HG02610 (cell line): ENCODE data around the gene B3GNT8.
"Not testable (repeated sequence)": the region's sequence is repeated elsewhere in the genome, so short reads cannot be mapped to it uniquely, and the experiment has no call there.

ENCODE experiments used
- ATAC-seq: cut with Tn5 transposase; IDR thresholded peaks from one replicate; pipeline ENCODE4 v1.9.1; 2021; ENCODE audit warnings: mild to moderate bottlenecking, moderate library complexity; ENCODE audit not compliant: unreplicated experiment

B3GNT8 gene

GRCh38 chr19:41426952-41427646 lies at the start of gene B3GNT8:
Gene B3GNT8, minus strand, starts transcription at chr19:41427374. Its CDS starts 596 bp downstream, at chr19:41426778.
- peak; percentile 43 for ATAC-seq

DNA sequence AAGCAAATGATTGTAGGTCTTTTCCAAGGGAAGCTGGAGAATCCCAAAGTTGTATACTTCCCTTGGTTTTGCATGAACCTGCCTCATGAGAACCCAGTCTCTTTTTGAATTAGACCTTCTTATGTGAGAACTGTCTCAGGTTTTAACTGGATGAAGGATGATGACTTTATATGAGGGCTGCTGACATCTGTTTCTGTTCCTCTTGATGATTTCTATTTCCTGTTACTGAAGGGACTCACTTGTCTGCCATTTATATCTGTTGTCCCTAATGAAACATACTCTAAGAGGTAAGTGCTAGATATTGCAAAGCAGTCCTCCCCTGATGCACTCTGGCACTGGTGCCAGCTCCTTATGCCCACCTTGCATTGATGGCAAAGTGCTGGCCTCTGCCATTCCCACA lies 49.4 kb upstream of the B3GNT8 start:
- no peak for ATAC-seq

DNA sequence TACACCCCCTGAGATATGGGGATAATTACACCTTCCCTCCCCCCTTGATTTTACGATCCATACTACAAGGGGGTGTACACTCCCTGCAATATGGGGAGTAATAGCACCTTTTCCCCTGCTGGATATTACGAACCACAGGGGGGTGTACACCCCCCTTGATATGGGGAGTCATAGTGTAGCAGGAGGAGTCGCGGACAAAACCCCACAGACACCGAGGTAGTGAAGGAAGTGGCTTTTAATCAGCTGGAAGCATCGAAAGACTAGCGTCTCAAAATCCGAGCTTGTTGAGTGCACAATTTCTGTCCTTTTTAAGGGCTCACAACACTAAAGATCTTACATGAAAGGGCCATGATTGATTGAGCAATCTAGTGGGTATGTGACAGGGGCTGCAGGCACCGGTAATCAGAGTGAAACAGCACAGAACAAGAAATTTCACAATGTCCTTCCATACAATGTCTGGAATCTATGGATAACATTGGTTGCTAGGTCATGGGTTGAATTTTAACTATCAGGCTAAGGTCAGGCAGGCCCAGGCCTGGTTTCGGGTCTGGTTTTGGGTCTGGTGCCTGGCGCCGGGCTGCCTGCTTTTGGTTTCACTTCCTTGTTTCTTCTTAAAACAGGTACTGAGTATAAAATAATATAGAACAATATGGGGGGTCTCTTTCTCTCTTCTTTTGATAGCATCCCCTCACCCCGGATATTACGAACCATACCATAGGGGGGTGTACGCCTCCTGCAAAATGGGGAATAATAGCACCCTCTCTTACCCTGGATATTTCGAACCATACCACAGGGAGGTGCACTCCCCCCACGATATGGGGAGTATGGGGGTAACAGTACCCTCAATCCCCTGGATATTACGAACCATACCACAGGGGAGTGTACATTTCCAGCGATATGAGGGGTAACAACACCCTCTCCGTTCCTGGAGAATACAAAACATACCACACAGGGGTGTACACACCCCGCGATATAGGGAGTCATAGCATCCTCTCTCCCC lies 36.4 kb upstream of the B3GNT8 start:
- not testable (repeated sequence) for ATAC-seq

GRCh38 chr19:41462497-41462896 lies 35.3 kb upstream of the B3GNT8 start:
- ATAC-seq = no peak

GRCh38 chr19:41457241-41457640 lies 30.1 kb upstream of the B3GNT8 start:
- ATAC-seq = peak; percentile 55

DNA sequence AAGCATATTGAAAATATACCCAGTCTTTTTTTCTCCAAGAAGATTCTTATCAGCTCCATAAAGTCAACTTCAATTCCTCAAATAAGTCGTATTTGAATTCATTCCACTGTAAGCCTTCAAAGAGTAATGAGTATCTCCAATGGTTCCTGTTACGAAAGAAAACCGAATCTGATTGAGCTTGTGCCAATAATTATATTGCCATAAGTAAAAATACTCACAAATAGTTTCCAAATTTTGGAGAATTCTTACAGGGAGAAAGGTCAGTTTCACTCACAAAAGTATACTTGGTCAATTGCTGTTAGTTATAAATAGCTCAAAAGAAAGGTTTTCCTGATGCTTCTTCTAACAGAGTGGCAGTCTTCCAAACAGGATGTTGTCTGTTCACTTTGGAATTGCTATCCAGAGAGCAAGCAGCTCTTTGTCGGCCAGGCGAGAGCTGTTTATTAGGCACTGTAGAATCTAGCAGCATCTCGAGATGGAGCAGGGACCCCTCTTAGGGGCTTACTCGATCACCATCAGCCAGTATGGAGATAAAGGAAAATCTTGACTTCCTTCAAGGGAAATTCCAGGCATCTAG lies 29.3 kb upstream of the B3GNT8 start:
- no peak for ATAC-seq

GRCh38 chr19:41455936-41456335 lies 28.8 kb upstream of the B3GNT8 start:
- no peak for ATAC-seq

DNA sequence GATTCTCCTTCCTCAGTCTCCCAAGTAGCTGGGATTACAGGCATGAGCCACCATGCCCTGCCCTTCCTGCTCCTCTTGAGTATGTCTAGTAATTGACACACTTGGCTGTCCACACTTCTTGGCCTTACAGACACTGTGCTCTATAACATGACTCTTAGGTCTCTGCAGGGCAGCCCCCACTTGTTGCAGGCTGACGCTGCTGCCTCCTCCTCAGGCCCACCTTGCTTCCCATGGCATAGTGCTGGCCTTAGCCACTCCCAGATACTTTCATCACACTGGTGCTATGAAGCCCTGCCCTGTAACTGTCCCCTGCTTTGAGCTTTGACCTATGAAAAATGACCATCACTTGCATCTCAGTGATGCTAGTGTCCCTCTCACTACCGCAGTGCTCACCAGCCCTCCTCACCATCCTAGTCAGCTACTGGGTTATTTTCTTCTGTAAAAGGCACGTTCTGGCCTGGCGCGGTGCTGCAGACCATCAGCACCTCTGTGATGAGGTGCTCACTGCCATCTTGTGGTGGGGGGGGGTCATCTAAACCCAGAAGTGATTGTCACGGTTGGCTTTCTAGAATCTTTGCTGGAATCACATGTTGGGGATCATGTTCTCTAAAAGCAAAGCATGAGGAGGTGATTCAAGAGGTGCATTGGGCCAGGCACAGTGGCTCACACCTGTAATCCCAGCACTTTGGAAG lies 25.6 kb upstream of the B3GNT8 start:
- no peak for ATAC-seq

GRCh38 chr19:41449865-41450178 lies 22.6 kb upstream of the B3GNT8 start:
- ATAC-seq = no peak

DNA sequence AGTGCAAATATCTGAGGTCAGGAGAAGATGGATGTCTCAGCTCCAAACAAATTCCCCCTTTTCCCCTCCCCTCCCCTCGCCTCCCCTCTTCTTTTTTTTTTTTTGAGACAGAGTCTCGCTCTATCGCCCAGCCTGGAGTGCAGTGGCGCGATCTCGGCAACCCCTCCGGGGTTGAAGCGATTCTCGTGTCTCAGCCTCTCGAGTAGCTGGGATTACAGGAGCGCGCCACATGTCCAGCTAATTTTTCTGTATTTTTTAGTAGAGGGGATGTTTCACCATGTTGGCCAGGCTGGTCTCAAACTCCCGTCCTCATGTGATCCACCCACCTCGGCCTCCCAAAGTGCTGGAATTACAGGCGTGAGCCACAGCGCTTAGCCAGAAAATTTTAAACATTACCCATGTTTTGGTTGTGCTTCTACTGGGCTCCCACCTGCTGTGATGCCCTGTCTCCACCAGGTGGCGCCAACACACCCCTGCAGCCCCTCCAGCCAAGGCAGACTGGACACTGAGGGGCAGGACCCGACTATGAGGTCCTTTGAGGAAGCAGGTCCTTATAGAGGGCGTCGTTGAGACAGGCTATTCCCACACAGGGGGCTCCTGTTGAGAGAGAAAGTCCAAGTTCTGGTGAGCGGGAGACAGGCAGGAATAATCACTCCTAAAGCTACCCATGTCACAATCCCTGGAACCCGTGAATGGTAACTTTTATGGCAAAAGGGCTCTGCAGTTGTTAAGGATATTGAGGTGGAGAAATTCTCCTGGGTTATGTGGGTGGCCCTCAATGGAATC lies 22.1 kb upstream of the B3GNT8 start:
- ATAC-seq = peak; percentile 41

DNA sequence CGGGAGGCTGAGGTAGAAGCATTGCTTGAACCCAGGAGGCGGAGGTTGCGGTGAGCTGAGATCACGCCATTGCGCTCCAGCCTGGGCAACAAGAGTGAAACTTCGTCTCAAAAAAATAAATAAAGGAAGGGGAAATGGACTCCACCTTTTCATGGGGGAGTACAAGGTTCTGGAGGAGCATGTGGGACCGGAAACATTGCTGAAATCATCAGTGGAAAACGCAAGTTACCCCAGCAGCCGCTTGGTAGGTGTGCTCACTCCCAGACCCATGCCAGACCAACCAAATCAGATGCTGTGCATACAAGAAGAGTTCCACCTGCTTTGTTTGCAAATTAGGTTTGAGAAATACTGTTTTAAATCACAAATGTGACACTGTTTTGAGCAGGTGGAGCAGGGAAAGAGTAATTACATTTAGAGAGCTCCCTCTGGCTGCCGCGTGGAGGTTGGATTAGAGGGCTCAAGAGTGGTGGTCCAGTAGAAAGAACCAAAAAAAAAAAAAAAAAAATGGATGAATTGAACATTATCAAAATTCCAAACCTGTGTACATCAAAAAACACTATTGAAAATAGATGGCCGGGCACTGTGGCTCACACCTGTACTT lies 20.7 kb upstream of the B3GNT8 start:
- ATAC-seq = no peak

GRCh38 chr19:41445575-41445974 lies 18.4 kb upstream of the B3GNT8 start:
- ATAC-seq = no peak

- ATAC-seq = no peak
Observed at GRCh38 chr19:41443813-41444455, 16.8 kb upstream of the B3GNT8 start.

DNA sequence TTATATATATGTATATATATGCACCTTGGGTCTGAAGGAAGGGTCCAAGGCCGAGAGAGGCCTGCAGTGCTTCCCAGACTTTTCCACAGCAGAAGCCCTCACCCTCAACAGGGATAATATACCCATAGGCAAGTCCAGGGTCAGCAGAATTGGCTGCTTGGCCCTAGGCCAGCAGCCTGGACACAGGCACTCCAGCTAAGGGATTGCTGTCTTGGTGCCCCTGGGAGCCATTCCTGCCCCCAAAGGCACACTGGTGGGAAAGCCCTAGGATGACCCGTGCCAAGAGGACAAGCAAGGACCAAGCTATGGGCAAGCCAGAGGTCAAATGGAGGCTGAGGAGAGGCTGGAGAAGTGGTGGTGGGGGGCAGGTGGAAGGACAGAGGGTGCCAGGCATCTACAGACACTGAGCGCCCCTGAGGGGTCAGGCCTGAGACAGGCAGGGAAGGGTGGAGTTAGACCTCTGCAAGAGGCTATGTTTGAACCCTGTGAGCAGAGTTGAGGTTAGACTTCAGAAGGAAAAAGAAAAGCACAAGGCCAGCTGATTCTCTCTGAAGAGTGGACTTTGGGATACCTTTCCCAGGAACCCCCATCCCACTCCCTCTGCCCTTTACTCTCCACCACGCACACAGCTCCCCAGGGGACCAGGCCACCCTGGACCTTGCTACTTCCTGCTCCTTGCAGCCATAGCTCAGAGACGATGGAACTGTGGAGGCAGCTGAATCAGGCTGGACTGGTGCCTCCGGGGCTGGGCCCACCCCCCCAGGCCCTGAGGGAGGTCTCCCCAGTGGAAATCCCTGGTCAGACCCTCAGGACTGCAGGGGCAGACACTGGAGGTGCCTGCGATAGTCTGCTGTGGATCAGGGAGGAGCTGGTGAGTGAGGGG lies 15.5 kb upstream of the B3GNT8 start, which contains the start of gene ERICH4:
Gene ERICH4, plus strand, starts transcription at position 684 of the 883 bp plus-strand sequence. Its CDS starts 14 bp downstream, at position 698.
- ATAC-seq = no peak

DNA sequence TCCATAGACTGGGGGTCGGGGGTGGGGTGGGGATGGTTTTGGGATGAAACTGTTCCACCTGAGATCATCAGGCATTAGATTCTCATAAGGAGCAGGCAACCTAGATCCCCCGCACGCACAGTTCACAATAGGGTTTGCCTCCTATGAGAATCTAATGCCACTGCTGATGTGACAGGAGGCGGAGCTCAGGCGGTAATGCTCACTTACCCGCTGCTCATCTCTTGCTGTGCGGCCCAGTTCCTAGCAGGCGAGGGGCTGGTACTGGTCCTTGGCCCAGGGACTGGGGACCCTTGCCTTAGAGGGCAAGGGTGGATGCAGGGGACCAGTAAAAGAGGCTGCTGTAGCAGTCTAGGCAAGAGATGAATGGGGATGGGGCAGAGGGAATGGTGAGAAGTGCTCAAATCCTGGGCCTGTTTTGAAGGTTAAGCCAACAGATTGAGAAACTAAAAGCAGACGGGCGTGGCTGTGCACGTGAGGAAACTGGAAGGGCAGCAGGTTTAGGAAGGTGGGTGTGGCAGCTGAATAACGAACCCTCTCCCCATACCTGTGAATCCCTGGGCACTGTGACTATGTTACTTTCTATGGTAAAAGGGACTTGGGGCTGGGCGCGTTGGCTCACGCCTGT lies 14.3 kb upstream of the B3GNT8 start:
- ATAC-seq = no peak

GRCh38 chr19:41439441-41440222 lies 12.5 kb upstream of the B3GNT8 start, which contains the start of gene DMAC2:
Gene DMAC2, minus strand, starts transcription at chr19:41439912. Its CDS starts 13 bp downstream, at chr19:41439899.
- ATAC-seq = peak; percentile 89
